ENCODE results near the gene CDH3. TPM values are rescaled to one million over a fixed set of nuclear protein-coding genes. Genes with fewer than 3 reads are reported as not detected.
"Not testable (repeated sequence)": the region's sequence is repeated elsewhere in the genome, so short reads cannot be mapped to it uniquely, and the experiment has no call there.

The CDH3 gene
- total RNA-seq, 1 donor from 2014 or later = 10.2 TPM

DNA sequence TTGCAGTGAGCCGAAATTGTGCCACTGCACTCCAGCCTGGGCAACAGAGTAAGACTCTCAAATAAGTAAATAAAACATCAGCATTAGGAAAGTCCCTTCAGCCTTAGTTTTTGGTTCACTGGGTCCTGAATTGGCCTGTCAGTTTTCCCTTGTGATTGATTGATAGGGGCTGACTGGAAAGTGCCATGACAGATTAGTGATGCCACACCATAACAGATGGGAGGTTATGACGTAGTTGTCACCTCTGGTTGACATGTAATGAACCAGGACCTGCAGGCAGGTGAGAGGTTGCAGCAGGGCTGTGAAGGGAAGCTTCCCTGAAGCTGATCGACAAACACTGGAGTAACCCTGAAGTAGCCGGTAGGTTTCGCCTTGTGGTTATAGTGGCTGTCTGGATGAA is 41.8 kb downstream of the CDH3 start:
- DNase-seq (ENCODE audit: low spot score) (no peak), ATAC-seq (no peak)
- intact Hi-C loops (cut with DNase I) = no loop called here

DNA sequence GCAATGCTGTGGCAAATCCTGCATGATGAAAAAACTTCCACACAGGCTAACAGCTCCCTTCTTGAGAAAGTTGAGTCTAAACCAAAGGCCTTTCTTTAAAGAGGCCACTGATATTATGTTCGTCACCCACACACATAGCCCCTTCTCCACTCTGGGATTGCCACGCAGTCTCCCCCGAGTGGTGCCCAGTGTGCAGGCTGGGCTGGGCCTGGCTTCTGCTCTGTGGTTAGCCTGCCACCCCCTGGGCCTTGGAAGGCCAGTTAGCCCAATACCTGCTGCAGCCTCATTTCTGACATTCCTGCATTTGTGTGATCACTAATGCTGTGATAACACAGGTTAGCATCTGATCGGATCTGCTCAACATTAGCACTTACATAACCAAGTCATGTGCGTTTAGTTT is 44.8 kb downstream of the CDH3 start:
- ATAC-seq (no peak), DNase-seq (ENCODE audit: low spot score) (no peak)
- intact Hi-C loops (cut with DNase I) = no loop called here

DNA sequence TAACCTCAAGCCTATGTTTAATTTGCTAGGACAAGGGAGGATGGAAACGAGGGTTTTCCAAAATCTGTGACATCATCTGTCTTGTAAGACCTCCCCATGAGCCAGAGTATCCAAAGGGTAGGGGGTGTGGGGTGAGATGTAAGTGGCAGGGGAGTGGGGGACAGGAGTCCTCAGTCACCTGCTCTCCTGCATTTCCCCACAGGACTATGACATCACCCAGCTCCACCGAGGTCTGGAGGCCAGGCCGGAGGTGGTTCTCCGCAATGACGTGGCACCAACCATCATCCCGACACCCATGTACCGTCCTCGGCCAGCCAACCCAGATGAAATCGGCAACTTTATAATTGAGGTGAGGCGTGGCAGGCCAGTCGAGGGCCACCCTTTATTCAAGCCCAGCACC is 50.5 kb downstream of the CDH3 start:
- no peak for ATAC-seq
- no peak for DNase-seq (ENCODE audit: low spot score)
- intact Hi-C loops (cut with DNase I) = no loop called here

DNA sequence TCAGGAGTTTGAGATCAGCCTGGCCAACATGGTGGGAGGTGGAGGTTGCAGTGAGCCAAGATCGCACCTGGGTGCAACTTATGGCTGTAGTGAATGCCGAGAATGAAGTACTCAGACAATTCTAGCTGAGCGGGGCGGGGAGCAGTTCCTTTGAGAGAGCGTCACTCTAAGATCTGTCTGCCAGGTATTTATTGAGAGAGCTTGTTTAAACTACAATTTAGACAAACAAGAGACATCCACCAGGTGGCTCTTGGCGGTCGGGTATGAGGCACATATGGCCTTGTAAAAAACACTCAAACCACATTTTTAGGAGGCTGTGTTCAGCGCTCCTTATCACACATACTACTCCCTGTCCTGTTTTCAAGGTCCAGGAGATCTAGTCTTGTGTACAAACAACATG is 51.4 kb downstream of the CDH3 start:
- no peak for DNase-seq (ENCODE audit: low spot score)
- ATAC-seq = no peak
- intact Hi-C loops (cut with DNase I) = no loop called here

DNA sequence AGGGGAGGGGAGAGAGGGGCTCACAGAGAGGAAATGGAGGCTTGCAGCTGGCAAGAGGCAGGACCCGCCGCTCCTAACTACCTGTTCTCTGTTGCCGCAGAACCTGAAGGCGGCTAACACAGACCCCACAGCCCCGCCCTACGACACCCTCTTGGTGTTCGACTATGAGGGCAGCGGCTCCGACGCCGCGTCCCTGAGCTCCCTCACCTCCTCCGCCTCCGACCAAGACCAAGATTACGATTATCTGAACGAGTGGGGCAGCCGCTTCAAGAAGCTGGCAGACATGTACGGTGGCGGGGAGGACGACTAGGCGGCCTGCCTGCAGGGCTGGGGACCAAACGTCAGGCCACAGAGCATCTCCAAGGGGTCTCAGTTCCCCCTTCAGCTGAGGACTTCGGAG is 53.0 kb downstream of the CDH3 start:
- no peak for ATAC-seq
- no peak for DNase-seq (ENCODE audit: low spot score)
- intact Hi-C loops (cut with DNase I) = no loop called here

DNA sequence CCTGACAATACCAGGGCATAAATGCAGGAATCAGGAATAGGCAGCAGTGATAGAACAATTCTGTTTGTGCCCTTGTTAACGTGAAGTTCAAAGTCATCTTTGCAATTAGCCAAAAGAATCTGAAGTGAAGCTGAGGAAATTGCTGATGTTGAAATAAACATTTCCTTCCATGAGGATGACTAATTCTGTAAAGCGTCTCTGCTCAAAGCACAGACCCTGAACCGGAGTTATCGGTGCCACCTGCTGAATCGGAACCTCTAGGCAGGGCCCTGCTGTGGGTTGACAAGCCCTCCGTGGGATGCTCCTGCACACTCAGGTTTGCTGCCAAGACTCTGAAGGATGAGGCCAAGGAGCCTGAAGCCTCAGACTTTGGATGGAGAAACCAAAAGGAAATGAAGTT is 55.0 kb downstream of the CDH3 start:
- intact Hi-C loops (cut with DNase I) = no loop called here
- no peak for ATAC-seq

DNA sequence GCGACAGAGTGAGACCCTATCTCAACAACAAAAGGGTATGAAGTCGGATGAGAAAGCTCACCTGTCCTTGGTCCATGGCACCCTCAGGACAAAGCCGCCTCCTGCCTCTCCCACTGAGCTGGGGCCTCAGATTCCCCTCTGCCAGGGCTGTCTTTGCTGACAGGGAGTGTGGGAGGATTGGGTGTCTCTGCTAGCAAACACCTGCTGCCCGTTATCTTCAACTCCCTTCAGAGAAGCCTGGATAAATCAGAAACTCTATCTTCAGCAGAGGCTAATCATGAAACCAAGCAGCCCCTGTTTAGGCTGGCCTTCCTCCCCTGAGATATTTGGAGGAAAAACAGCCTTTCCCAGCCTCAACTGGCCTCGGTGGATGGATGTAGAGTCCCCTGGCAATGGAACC is 55.7 kb downstream of the CDH3 start:
- intact Hi-C loops (cut with DNase I) = no loop called here
- ATAC-seq = no peak
- DNase-seq (ENCODE audit: low spot score) = no peak

More for the DNA sequence above, 55.0 kb downstream of the CDH3 start:
- DNase-seq (ENCODE audit: low spot score) = no peak

DNA sequence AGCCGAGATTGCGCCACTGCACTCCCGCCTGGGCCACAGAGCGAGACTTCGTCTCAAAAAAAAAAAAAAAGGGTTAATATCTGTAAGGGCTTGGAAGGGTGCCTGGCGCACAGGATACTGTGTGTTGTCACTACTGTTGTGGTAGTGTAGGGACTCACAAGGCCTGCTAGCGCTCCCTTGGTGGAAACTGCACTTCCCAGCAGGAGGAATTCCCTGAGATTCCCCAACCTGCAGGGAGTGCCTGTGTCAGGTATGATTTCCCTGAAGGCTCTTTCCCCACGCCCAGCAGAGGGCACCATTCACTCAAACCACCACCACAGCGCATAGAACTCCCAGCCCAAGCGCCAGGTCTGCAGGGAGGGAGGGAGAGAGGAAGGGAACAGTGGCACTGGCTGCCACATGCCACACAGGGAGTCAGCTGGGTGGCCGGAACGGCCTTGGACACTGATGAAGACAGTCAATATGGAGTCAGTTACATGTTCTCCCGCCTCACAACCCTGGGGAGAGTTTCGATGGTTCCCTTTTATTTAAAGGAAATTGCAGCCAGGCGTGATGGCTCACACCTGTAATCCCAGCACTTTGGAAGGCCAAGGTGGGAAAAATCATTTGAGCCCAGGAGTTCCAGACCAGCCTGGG is 59.2 kb downstream of the CDH3 start:
- intact Hi-C loops (cut with DNase I) = no loop called here

DNA sequence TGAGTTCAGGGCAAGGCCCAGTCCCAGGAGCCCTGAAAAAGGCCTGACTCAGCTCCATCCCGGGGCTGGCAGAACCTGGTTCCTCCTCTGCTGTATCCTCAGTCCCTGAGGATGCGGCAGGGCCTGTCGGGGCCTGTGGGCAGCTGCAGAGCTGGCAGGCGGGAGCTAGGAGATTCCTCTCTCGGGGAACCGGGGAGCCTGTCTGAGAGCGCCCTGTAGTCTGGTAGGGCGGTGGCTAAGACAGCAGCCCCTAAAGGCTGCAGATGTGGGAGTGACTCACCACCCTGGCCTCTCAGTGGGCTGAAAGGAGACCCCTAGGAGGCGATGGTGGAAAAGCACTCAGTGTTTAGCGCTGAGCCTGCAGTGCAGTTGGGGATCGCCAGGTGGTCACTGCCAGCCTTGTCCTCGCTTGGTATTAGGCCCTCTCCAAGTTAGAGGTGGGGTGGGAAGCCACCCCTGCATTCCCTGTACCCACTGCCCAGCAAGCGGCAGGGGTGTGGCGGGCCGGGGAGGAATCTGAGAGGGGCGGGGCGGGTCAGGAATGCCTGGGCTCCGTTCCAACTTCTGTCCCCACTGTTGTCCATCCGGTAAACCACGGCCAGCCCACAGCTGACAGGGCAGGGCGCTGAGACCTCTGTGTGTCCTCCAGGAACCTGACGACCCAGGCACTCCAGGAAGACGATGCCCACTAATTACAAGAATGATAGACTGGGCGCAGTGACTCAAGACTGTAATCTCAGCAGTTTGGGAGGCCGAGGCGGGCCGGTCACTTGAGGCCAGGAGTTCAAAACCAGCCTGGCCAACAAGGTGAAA is 62.4 kb downstream of the CDH3 start:
- ATAC-seq (peak; percentile 51), DNase-seq (ENCODE audit: low spot score) (no peak)

More for the DNA sequence above, 59.2 kb downstream of the CDH3 start:
- DNase-seq (ENCODE audit: low spot score) (peak; percentile 84), ATAC-seq (peak; percentile 75)

DNA sequence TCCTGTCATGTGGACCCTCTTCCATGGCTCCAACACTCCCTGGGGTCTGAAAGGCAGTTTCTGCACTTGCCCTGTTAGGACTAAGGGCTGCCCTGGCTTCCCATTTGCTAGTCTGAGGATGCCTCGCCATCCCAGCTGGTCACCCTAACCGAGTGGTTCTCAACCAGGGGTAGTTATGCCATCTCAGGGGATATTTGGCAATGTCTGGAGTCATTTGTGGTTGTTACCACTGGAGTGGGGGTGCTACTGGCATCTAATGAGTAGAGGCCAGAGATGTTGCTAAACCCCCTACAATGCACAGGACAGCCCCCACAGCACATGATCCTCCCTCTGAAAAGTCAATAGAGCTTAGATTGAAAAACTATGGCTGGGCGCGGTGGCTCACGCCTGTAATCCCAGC is 65.1 kb downstream of the CDH3 start:
- no peak for DNase-seq (ENCODE audit: low spot score)
- ATAC-seq = no peak
- intact Hi-C loops (cut with DNase I) = no loop called here

More for the DNA sequence above, 62.4 kb downstream of the CDH3 start:
- intact Hi-C loops (cut with DNase I) = no loop called here

DNA sequence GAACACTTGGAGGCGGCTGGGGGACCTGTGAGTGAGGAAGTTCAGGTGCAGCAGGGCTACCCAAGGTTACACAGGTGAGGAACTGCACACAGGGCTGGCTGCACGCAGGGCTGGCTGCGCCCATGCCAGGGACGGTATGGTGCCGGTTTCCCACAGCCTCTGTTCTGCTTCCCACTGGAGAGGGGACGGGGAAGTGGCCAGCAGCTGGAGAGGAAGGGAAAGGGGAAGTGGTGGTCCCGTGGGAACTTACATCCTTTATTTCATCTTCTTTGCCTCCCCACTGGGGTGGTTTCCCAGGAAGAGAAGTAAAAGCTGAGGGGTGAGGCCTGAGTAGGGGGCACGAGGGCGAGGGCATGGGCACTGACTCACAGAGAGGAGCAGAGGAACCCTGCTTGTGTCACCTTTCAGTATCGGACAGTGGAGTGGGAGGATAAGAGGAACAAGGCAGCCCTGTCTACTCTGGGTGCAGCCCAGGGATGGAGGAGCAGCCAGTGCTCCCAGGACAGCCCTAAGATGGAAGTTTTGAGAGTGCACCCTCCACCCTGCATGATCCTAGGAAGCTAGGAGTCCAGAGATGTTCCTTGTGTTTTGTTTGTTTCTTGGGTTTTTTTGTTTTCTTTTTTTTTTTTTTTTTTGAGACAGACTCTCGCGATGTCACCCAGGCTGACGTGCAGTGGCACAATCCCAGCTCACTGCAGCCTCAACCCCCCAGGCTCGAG is 66.5 kb downstream of the CDH3 start:
- ATAC-seq = no peak
- intact Hi-C loops (cut with DNase I) = no loop called here
- no peak for DNase-seq (ENCODE audit: low spot score)

DNA sequence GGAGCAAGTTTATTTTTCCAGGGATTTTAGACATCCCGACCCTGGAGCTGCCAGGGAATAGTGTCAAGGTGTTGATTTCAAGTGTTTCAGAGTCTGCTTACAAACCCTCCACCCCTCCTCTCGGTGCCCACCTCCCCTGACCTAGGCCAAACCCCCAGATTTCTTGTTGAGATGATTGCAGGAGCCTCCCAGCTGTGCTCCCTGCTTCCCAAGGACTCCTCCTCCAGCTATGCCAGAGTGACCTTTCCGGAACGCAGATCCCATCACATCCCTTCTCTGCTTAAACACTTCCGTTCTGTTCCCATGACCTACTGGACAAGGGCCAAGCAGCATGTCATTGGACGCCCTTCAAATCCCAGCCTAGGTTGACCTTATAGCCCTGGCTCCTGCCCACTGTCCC is 68.3 kb downstream of the CDH3 start:
- intact Hi-C loops (cut with DNase I) = no loop called here
- DNase-seq (ENCODE audit: low spot score) (no peak), ATAC-seq (no peak)

DNA sequence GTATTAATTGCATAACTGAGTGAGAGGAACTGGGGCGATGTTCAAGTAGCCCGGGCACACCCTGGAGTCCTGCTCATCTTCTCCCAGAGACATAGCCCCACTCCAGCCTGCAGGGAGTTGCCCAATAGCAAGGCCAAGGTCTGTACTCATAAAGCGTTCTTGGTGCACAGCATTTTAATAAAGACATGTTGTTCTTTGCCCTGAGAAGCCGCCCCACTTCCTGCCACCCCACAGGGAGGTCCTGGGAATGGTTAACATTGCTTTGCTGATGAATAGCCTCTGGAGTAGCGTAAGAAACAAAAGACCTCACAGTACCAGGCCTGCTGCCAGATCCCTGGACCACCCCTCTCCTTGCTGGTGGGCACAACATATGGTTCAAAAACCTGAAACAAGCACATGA is 70.4 kb downstream of the CDH3 start:
- DNase-seq (ENCODE audit: low spot score) (no peak), ATAC-seq (no peak)
- intact Hi-C loops (cut with DNase I) = no loop called here

DNA sequence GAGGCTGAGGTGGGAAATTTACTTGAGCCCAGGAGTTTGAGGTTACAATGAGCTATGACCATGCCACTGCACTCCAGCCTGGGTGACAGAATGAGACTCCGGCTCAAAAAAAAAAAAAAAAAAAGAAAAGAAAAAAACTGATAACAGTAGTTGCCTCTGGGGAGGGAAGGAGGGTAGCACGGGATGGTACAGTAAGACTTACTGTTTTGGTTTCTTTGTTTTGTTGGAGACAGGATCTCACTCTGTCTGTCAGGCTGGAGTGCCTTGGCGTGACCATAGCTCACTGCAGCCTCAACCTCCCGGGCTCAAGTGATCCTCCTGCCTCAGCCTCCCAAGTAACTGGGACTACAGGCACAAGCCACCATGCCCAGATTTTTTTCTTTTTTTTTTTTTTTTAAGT is 71.4 kb downstream of the CDH3 start:
- ATAC-seq; DNase-seq (ENCODE audit: low spot score); intact Hi-C loops (cut with DNase I): not testable (repeated sequence)

DNA sequence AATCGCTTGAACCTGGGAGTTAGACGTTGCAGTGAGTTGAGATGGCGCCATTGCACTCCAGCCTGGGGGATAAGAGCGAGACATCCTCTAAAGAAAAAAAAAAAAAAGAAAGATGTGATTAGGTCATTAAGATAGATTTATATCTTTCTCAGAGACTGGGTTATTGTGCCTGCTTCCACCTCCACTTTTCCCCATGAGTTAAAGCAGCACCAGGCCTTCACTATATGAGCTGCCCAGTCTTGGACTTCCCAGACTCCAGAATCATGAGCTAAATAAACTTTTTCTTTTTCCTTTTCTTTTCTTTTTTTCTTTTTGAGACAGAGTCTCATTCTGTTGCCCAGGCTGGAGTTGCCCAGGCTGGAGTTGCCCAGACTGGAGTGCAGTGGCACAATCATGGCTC is 72.6 kb downstream of the CDH3 start:
- intact Hi-C loops (cut with DNase I) = no loop called here
- DNase-seq (ENCODE audit: low spot score) (no peak), ATAC-seq (no peak)

DNA sequence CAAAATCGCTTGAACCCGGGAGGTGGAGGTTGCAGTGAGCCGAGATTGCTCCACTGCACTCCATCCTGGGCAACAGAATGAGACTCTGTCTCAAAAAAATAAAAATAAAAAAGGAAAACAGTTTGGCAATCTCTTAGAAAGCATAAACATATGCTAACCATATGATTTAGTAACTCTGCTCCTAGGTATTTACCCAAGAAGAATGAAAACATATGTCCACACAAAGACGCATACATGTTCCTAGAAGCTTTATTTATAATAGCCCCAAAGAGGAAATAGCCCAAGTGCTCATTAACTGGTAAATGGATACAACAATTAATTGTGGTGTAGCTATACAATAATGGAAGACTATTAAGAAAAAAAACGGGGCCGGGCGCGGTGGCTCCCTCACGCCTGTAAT is 73.5 kb downstream of the CDH3 start:
- intact Hi-C loops (cut with DNase I) = no loop called here
- ATAC-seq (no peak), DNase-seq (ENCODE audit: low spot score) (no peak)

DNA sequence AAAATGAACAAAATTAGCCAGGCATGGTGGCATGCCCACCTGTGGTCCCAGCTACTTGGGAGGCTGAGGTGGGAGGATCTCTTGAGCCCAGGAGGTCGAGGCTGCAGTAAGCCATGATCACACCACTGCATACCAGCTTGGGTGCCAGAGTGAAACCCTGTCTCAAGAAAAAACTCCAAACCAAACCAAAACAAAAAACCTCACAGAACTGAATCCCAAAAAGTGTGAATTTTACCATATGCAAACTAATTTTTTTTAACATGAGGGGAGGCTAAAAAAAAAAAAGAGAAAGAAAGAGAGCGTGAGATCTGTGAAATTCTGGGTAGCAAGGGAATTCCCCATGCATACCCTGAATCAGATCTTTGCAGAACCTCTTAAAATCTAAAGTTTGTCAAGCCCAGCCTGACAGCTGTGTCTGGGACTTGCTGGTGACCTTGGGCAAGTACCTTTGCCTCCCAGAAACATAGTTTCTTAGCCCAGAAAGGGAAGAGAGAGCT is 74.9 kb downstream of the CDH3 start:
- DNase-seq (ENCODE audit: low spot score) = no peak
- ATAC-seq = no peak
- intact Hi-C loops (cut with DNase I) = no loop called here

DNA sequence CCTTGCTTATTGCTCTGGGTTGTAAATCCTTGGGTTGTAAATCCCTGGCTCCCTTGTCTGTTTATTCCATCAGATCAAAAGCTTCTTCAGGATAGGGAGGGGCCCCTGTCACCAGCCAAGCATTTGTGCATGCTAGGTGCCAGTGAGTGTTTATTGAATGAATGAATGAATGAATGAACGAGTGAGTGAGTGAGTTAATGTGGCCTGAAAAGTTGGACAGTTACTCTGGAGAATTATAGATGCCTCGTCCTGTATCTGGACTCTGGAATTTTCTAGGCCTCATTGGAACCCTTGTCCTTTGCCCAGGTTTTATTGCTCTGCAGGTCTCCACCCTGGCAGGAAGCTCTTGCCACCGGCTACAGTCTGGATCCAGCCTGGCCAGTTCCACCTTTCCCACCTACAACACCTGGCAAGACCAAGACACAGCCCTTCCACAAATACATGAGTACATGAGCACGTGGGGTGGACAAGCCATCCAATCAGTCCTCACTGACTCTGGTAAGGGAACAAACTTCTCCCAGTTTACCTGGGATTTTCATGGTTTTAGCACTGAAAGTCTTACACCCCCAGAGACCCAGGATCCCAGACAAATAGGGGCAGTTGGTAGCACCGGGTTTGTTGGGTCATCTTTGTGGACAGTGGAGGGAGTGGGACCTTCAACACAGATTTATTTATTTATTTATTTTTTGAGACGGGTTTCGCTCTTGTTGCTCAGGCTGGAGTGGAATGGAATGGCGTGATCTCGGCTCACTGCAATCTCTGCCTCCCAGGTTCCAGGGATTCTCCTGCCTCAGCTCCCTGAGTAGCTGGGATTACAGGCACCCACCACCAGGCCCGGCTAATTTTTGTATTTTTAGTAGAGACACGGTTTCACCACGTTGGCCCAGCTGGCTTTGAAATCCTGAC is 77.3 kb downstream of the CDH3 start:
- intact Hi-C loops (cut with DNase I) = no loop called here
- no peak for ATAC-seq

DNA sequence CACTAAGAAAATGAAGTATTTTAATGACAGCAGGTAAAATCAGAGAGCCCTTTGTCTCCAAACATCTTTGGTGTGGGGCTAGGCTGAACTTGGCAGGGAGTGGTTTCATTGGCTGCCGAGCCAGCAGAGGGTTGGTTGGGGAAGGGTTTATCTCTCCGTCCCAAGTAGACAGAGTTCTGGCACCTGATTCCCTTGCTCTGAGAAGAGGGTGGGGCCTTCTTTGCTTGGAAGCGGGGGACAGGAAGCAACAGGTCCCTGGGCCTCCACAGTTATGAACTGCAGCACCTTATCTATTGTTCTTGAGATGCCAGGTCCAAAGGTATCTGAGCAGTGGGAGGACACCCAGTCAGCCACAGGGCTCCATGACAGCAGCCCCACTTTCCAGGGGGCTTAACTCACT is 79.7 kb downstream of the CDH3 start:
- intact Hi-C loops (cut with DNase I) = no loop called here
- ATAC-seq (no peak), DNase-seq (ENCODE audit: low spot score) (no peak)

More for the DNA sequence above, 77.3 kb downstream of the CDH3 start:
- DNase-seq (ENCODE audit: low spot score) = no peak
